GM12892 (cell line): ENCODE results near the gene SERINC2.
"Not testable (repeated sequence)": the region's sequence is repeated elsewhere in the genome, so short reads cannot be mapped to it uniquely, and the experiment has no call there.

Experiments
- DNase-seq: peaks from one replicate; pipeline ENCODE4 v3.0.0; 2011; ENCODE audit not compliant: insufficient read length
- FAIRE-seq: peaks from 2 replicates; lab custom pipeline; 2011; peaks lifted over from hg19 to GRCh38; lab: Jason Lieb, UNC
- POLR2A ChIP-seq: IDR thresholded peaks from 2 replicates; pipeline ENCODE4 v1.6.1; 2011; ENCODE audit warnings: low read depth, low read length, control low read depth
- POLR2AphosphoS5 ChIP-seq: IDR thresholded peaks from 2 replicates; pipeline ENCODE4 v1.6.1; 2011; ENCODE audit warnings: low read depth, low read length, control low read depth
- TAF1 ChIP-seq: IDR thresholded peaks from 2 replicates; pipeline ENCODE4 v1.6.1; 2011; ENCODE audit warnings: low read depth, mild to moderate bottlenecking, control low read depth, low read length, borderline replicate concordance

The SERINC2 gene

DNA sequence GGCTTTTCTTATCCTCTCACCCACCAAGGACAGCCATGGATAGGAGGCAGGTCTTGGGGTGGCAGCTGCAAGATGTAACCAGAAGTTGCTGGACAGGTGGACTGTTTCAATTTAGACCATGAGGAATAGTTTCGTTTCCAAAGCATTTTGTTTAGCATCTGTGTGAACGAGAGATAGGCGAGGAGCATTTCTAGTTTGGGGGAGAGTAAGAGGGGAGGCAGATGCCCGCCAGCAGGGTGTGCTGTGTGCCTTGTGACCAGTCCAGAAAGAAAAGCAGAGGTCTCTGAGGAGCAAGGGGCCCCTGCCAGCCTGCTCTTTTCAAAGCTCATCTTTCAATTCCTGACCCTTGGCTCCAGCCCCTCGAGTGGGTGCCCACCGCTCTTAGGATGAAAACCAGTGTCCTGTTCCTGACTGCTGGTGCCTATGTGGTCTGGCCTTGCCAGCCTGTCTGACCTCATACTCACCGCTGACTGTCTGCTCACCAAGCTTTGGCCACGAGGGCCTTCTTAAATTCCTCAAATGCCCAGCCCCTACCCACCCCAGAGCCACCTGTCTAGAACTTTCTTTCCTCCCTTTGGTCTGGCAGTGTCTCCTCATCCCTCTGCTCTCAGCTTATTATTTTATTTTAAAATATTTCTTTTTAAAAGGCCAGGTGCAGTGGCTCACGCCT, 8.5 kb downstream of the SERINC2 start:
- FAIRE-seq = peak; percentile 71
- no peak for DNase-seq
- TF ChIP-seq TAF1 = no peak
- no peak for TF ChIP-seq POLR2A
- TF ChIP-seq POLR2AphosphoS5 = no peak

DNA sequence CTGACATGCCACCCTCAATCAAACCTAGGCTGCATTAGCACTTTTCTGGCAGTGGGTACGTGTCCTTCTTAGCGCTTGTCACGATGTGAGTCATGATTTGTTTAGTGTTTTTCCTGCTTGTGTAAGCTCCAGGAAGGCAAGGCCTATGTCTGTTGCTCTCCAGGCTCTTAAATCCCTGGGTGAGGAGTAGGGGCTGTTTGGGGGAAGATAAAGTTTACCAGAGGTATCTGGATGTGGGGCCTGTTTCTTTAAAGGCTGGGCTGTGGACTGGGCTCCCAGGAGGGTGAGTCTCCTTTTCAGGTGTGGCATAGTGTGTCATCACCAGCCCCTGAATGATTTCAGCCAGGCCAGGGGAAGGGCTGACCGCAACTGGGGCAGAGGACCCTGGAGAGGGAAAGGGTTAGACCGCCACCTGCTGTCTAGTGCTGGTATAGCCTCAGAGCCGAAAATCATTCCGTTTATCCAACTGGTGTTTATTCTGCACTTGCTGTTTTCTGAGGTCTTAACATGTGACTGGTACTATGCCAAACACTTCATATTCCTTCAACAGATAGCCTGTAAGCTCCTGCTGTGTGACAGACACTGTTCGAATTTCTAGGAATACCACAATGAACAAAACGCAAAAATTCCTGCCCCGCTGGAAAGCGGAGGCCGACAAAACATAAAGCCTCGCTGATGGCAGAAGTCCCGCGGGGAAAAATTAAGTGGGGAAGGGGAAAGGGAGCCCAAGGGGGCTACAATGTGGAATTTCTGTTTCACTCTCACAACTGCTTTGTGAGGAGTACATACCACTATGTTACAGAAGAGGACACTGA, 9.7 kb downstream of the SERINC2 start:
- DNase-seq (peak; percentile 56), FAIRE-seq (peak; percentile 94)
- no peak for TF ChIP-seq POLR2A
- no peak for TF ChIP-seq TAF1
- no peak for TF ChIP-seq POLR2AphosphoS5

DNA sequence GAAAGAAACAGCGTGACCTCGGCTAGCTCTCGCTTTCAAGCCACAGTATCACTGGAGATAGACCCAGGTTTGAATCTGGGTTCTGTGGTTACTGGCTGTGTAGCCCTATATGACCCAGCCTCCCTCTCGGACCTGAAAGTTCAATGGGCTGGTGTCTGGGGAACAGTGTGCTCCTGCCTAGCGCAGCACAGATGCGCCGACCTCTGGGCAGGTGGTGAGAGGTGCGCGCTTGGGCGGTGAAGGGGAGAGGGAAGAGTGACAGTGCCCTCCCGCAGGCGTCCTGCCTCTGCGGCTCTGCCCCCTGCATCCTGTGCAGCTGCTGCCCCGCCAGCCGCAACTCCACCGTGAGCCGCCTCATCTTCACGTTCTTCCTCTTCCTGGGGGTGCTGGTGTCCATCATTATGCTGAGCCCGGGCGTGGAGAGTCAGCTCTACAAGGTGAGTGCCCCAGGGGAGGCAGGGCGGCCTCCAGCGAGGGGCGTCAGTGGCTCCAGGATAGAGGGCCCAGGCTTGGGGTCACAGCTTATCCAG, 10.5 kb downstream of the SERINC2 start:
- FAIRE-seq = peak; percentile 90

GRCh38 chr1:31424568-31424967, 11.6 kb downstream of the SERINC2 start:
- FAIRE-seq (no peak), DNase-seq (no peak)
- TF ChIP-seq POLR2AphosphoS5 (no peak), TAF1 (no peak)

More for the DNA sequence above, 10.5 kb downstream of the SERINC2 start:
- DNase-seq = peak; percentile 71
- no peak for TF ChIP-seq TAF1
- no peak for TF ChIP-seq POLR2AphosphoS5
- no peak for TF ChIP-seq POLR2A

DNA sequence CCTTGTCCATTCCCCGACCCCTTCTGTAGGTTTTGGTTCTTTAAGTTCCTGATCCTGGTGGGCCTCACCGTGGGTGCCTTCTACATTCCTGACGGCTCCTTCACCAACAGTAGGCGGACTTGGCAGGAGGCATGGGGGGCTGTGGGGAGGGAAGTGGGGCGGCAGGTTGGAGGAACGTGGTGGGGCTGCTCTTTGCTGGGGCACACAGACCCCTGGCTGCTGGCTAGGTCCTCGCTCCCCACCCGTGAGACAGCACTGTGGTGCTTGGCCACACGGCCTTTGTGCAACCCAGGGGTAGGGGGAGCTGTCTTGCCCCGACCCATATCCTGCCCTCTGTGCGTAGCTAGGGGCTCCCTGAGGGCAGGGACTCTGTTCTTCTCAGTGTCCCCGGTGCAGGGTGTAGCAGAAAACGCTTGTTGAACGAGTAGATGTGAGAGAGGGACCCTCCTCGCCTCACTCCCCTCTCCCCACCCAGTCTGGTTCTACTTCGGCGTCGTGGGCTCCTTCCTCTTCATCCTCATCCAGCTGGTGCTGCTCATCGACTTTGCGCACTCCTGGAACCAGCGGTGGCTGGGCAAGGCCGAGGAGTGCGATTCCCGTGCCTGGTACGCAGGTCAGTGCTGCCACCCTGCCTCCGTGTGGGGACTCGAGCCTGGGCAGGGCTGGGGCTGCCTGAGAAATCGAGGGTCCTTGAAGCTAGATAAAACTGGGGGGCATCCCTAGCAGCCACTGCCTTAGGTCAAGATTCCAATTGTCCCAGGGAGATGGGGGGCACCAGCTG, 12.5 kb downstream of the SERINC2 start:
- FAIRE-seq (no peak), DNase-seq (no peak)
- TF ChIP-seq POLR2A = no peak
- TF ChIP-seq POLR2AphosphoS5 = no peak
- no peak for TF ChIP-seq TAF1

DNA sequence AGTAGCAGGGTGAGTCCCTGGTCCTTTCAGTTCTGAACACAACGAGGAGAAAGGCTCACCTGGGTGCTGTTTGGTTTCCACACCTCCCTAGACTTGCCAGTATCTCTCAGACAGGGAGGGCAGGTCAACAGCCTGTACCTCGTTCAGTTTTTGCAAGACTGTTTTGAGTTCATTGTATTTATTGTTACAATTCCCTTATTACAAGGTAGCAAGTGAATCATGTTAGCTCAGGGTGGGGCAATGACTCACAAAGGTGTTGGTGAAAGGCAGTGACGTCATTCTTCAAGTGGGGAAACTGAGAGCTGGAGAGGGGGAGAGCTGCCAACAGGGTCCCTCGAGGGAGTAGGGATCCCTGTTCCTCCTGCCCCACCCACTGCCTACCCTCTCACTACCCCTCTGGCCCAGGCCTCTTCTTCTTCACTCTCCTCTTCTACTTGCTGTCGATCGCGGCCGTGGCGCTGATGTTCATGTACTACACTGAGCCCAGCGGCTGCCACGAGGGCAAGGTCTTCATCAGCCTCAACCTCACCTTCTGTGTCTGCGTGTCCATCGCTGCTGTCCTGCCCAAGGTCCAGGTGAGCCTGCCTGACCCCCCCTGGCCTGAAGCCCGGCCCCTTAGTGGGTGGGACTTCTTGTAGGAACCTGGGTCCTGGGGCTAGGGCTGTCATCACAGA, 13.4 kb downstream of the SERINC2 start:
- no peak for DNase-seq
- TF ChIP-seq TAF1 (no peak), POLR2A (no peak), POLR2AphosphoS5 (no peak)
- FAIRE-seq = peak; percentile 44

- TF ChIP-seq POLR2A (no peak), POLR2AphosphoS5 (no peak), TAF1 (no peak)
- DNase-seq = no peak
- no peak for FAIRE-seq
Measured at GRCh38 chr1:31427322-31427721, 14.3 kb downstream of the SERINC2 start.

- TF ChIP-seq POLR2AphosphoS5 (no peak), POLR2A (no peak), TAF1 (no peak)
- no peak for DNase-seq
- FAIRE-seq = no peak
Measured at GRCh38 chr1:31428436-31429221, 15.6 kb downstream of the SERINC2 start.

DNA sequence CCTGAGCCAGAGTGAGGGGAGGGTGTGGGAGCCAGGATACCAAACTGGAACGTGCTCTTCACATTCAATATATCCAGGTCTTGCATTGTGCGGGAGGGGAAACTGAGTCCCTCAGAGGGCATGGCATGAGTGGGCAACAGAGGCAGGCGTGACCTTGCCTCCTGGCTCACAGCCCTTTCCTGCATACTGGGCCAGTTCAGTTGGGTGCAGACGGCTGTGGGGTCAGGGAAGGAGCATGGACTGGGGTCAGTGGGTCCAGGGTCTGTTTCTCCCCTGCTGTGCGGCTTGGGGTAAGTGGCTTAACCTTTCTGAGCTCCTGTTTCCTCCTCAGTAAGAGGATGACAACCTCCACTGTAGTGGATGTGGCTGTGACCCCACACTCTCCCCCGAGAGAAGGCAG, 16.6 kb downstream of the SERINC2 start:
- no peak for TF ChIP-seq POLR2A
- TF ChIP-seq TAF1 = no peak
- no peak for TF ChIP-seq POLR2AphosphoS5
- no peak for FAIRE-seq

DNA sequence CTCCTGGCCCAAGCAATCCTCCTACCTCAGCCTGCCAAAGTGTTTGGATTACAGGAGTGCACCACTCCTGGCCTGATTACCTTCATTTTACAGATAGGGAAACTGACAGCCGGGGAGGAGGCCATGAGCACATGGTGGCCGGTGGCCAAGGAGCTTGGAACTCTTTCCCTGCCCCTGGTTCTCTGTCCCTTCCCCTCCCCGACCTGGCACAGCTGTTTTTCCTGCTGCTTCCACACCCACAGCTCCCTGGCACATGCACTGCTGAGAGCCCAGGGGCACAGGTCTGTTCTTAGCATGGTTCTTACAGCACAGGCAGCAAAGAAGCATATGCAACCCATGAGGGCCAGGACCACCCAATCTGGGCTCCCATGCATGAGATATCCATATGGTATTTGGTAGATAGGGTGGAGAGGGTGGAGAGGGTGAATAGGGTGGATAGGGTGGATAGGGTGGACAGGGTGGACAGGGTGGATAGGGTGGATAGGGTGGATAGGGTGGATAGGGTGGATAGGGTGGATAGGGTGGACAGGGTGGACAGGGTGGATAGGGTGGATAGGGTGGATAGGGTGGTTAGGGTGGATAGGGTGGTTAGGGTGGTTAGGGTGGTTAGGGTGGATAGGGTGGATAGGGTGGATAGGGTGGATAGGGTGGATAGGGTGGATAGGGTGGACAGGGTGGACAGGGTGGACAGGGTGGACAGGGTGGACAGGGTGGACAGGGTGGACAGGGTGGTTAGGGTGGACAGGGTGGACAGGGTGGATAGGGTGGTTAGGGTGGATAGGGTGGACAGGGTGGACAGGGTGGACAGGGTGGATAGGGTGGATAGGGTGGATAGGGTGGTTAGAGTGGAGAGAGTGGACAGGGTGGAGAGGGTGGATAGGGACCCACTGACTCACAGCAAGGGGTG, 18.6 kb downstream of the SERINC2 start:
- not testable (repeated sequence) for DNase-seq
- FAIRE-seq = peak; percentile 99

More for the DNA sequence above, 16.6 kb downstream of the SERINC2 start:
- DNase-seq = no peak
